GM12891 (cell line): ENCODE results near the gene FREY1.

ENCODE experiments used
- POLR2A ChIP-seq: IDR thresholded peaks from 2 replicates; pipeline ENCODE4 v1.6.1; 2011; ENCODE audit warnings: low read depth, low read length, control low read depth
- POLR2AphosphoS5 ChIP-seq: IDR thresholded peaks from 2 replicates; pipeline ENCODE4 v1.6.1; 2011; ENCODE audit warnings: low read depth, low read length, control low read depth

DNA sequence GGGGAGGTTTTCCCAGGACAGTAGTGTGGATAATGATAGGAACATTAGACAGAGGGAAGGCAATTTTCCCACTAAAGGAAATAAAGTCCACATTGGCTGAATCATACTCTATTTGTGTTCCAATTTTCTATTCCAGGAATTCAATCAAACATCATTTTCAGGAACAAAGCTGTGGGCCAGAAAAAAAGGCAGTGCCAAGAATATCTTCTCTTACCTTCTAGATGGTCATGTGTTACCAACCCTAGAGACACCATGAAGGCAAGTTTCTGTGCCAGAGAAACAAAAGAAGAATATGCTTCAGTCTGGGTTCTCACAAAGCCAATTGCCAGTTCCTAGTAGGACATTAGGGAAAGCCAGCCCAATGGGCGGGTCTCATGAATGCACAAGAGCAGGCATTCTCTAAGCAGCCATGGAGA lies 42.9 kb upstream of the FREY1 start:
- TF ChIP-seq POLR2AphosphoS5 (no peak), POLR2A (no peak)
